ENCODE results near the gene SUMF1. TPM values are rescaled to one million over a fixed set of nuclear protein-coding genes. Genes with fewer than 3 reads are reported as not detected.

Gene SUMF1
- total and polyA plus RNA-seq, 2 of the 13 experiments (the other 11 are each of a cell fraction or from before 2014, with no cell fraction given) = 18.5 to 28.9 TPM

GRCh38 chr3:4404881-4405280, 62.2 kb downstream of the SUMF1 start:
- in situ Hi-C loops (cut with HindIII; ENCODE audit: extremely low pct_ligation_motif_present, low pct_unique_long_range_greater_than_20kb) = no loop called here
- no peak for ATAC-seq
- intact Hi-C loops (cut with micrococcal nuclease; ENCODE audit: unreplicated experiment) = no loop called here
- DNase-seq (ENCODE audit: low spot score) = no peak
- Histone ChIP-seq H3K27me3 (ENCODE audit: control insufficient read depth in 1 of 2, insufficient read depth in 2 of 2, low read length in 2 of 2) (no peaks in the 10 kb centered on the region), H3K36me3 (replicated peaks in 1 of 2; ENCODE audit: control insufficient read depth in 1 of 2, insufficient read depth in 2 of 2, low read length in 2 of 2) (peaks cover 3 to 14% of the 10 kb centered on the region in 2 experiments), H3K4me1 (ENCODE audit: insufficient read depth, low read length) (no peaks in the 10 kb centered on the region), H3K4me3 (replicated peaks in 1 of 3; ENCODE audit: insufficient read depth in 1 of 3, low read depth in 2 of 3, low read length in 3 of 3) (no peak overlapping the region), H3K4me2 (ENCODE audit: low read depth, low read length) (no peak overlapping the region), H3K27ac (ENCODE audit: extremely low read length, insufficient read depth, low read length) (no peak overlapping the region), H3K79me2 (ENCODE audit: insufficient read depth, low read length) (no peaks in the 10 kb centered on the region), H3K9ac (ENCODE audit: insufficient read depth, low read depth, low read length) (no peak overlapping the region), H3K9me3 (ENCODE audit: low read length) (no peaks in the 10 kb centered on the region), H4K20me1 (ENCODE audit: insufficient read depth, low read length) (no peaks in the 10 kb centered on the region), H2AFZ (ENCODE audit: low read length) (no peak overlapping the region)
- 100% methylated on average over 2 of the region's 2 CpGs for WGBS (ENCODE audit: low lambda C conversion rate)
- ChIA-PET CTCF (ENCODE audit: low intra/inter-chr PET ratio, low total read pairs) (no interaction called here), POLR2A (no interaction called here)
- no TSS peak for BruUV-seq (replicated peaks)
- no peak for TF ChIP-seq ATAD3A (CRISPR knock-in tag; IDR thresholded peaks at IDR 0.05)
- TF ChIP-seq ZBTB14 (CRISPR knock-in tag; IDR thresholded peaks at IDR 0.05) = no peak
- TF ChIP-seq ZNF749 (CRISPR knock-in tag; IDR thresholded peaks at IDR 0.05; ENCODE audit: borderline replicate concordance) = no peak
- TF ChIP-seq MTF1 (CRISPR knock-in tag; IDR thresholded peaks at IDR 0.05) = no peak
- no peak for TF ChIP-seq ZHX1 (CRISPR knock-in tag; IDR thresholded peaks at IDR 0.05; ENCODE audit: low read depth)
- FAIRE-seq = no peak
